Right lobe of liver (tissue), 6 donors: Measurements from ENCODE around the gene P2RY2. TPM values are rescaled to one million over a fixed set of nuclear protein-coding genes. Genes with fewer than 3 reads are reported as not detected.

ENCODE experiments used
- ATAC-seq, 4 donors: fragments of 200-7000 bp; cut with Tn5 transposase; one replicate each; pipeline ENCODE4 v1.9.1; 2020; ENCODE audit warnings: mild to moderate bottlenecking in 4 of 4, moderate library complexity in 4 of 4
- DNase-seq, 3 donors: peaks; one replicate each; pipeline ENCODE4 v3.0.0-alpha.2; 2020
- H3K27ac ChIP-seq, 3 donors: fragments of 200-600 bp; one replicate each; pipeline ENCODE4 v1.8.0; 2022
- H3K27me3 ChIP-seq, 2 donors: fragments of 200-600 bp; one replicate each; pipeline ENCODE4 v1.8.0; 2022
- H3K36me3 ChIP-seq, 4 donors: fragments of 200-600 bp; sonication (generic) in 1 of 4; one replicate each; pipeline versions ENCODE4 v1.5.1 to v1.8.0; 2017 to 2022; ENCODE audit warnings: control low read depth in 1 of 4
- H3K4me1 ChIP-seq, 4 donors: fragments of 200-600 bp; sonication (generic) in 1 of 4; one replicate each; pipeline versions ENCODE4 v1.5.1 to v1.8.0; 2017 to 2022; ENCODE audit warnings: control low read depth in 1 of 4
- H3K4me3 ChIP-seq, 3 donors: fragments of 200-600 bp; one replicate each; pipeline ENCODE4 v1.8.0; 2022
- H3K9me3 ChIP-seq, 4 donors: fragments of 200-600 bp; sonication (generic) in 1 of 4; one replicate each; pipeline versions ENCODE4 v1.5.1 to v1.8.0; 2017 to 2022; ENCODE audit warnings: control low read depth in 1 of 4
- POLR2A ChIP-seq: fragments of 450-650 bp; IDR thresholded peaks from one replicate; pipeline ENCODE4 v1.6.1; 2017; ENCODE audit warnings: antibody characterized with exemption, mild to moderate bottlenecking
- WGBS: methylation state at CpG from one replicate; pipeline ENCODE4 v1.1.6; 2018; ENCODE audit warnings: low coverage, low lambda C conversion rate; ENCODE audit not compliant: insufficient coverage; ENCODE audit errors: missing lambda C conversion rate; 5-methylcytosine and 5-hydroxymethylcytosine counted together
- intact Hi-C, 2 donors: fragments of 100-400 bp; cut with DNase I; formaldehyde crosslinking; loops; one replicate each; pipeline versions ENCODE4 v1.11.2 to v1.14.1; 2022
- total RNA-seq, 6 experiments: library from RNA; depleted of rRNA in 2 of 6; stranded (reverse); fragments of >200 nt in 2 of 6; fragmentation: NEBNext Ultra II Directional in 3 of 6; extraction: Animal tissue kit (Norgen Biotek cat#: 25700) in 3 of 6; gene quantifications; one replicate each; pipeline versions ENCODE4 v1.1.0 to v1.2.4, GENCODE V29; 2016 to 2023
- TF ChIP-seq, protein P1 (sequence below), 4 donors: fragments of 200-600 bp in 3 of 4; fragments of 450-650 bp in 1 of 4; IDR thresholded peaks; one replicate each; pipeline versions ENCODE4 v1.5.1 to v1.8.0; 2016 to 2022; ENCODE audit warnings: antibody characterized with exemption in 4 of 4, mild to moderate bottlenecking in 2 of 4
- donor health status: DM: no; HTN: yes; CAD: no.
- donor health status: DM: no; HTN: no; CAD: no.
- donor health status: DM: no; HTN: no; CAD: no.
- donor health status: DM: no; HTN: yes; CAD: no.
- donor health status: DM: no; HTN: yes; CAD: no.

P2RY2 gene
- total RNA-seq, 6 experiments from 2014 or later: 2.6 to 5.1 (median 3.5) TPM

DNA sequence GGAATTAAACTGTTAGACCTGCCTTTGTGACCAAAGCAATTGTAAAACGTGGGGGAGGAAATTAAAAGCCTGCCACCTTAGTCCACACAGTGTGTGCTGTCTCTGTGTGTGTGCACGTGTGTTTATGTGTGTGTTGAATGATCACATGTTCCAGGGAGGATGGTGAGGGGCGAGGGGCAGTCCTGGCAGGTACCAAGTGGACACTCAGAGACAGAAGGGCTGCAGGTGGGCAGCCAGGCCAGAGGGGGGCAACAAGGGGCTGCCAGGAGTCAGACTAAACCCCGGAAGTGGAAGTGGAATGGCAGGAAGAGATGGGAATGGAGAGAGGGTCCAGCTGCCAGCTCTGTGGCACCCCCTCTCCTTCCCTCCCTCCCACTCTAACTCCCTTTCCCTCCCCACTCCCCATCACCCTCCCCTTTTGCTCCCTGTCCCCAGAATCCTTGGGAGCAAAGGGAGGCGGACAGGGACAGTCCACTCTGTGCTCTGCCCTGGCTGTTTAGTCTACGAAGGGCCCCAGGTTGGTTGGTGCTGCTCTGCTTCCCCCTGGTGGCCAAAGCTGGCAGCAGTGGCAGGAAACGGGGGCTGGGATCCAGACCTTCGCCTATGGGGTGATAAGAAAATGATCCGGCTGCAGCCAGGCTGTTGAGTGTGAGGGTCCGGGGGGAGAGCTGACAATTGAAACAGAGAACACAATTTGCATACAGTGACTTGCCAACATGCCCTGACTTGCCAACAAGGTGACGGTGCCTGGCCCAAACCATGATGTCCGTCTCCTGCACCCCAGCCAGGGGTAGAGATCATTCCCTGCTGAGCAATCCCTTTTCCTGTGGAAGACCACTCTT is 24.4 kb downstream of the P2RY2 start:
- DNase-seq (peak; percentile 74 to 77 (median 76)), ATAC-seq (peak; percentile 92 to 96 (median 94))
- Histone ChIP-seq H3K27ac (no peak overlapping the region), H3K9me3 (no peaks in the 10 kb centered on the region), H3K4me3 (no peak overlapping the region), H3K4me1 (no peaks in the 10 kb centered on the region), H3K36me3 (no peaks in the 10 kb centered on the region), H3K27me3 (no peaks in the 10 kb centered on the region)
- TF ChIP-seq, protein P1, sequence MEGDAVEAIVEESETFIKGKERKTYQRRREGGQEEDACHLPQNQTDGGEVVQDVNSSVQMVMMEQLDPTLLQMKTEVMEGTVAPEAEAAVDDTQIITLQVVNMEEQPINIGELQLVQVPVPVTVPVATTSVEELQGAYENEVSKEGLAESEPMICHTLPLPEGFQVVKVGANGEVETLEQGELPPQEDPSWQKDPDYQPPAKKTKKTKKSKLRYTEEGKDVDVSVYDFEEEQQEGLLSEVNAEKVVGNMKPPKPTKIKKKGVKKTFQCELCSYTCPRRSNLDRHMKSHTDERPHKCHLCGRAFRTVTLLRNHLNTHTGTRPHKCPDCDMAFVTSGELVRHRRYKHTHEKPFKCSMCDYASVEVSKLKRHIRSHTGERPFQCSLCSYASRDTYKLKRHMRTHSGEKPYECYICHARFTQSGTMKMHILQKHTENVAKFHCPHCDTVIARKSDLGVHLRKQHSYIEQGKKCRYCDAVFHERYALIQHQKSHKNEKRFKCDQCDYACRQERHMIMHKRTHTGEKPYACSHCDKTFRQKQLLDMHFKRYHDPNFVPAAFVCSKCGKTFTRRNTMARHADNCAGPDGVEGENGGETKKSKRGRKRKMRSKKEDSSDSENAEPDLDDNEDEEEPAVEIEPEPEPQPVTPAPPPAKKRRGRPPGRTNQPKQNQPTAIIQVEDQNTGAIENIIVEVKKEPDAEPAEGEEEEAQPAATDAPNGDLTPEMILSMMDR (IDR thresholded peaks at IDR 0.05): peak; percentile 84 to 94 (median 85)
- TF ChIP-seq POLR2A: no peak
- WGBS: 8% methylated on average over 7 of the region's 12 CpGs
- intact Hi-C loops: loop anchor here (2.0 to 10.0 kb wide), 2 partner anchors 58 to 408 kb away; no protein-coding TSS in a partner anchor

DNA sequence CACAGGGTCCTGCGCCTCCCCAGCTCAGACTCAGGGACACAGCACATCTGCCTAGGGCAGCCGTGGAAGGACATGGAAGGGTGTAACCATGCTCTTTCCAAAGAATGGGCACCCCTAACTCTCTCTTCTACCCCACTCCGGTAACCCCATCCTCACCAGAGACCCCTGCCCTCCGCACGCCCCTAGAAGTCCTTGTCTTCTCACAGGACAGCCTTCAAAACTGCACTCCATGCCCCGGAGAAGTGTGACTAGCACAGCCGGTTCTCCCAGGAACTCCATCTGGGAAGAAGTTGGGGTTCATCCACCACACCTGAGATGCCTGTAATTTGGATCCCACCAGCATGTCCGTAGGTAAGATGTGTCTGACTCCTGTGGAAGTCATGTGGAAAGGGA is 25.0 kb downstream of the P2RY2 start:
- ATAC-seq: no peak
- H3K27ac ChIP-seq: no peak overlapping the region
- intact Hi-C loops: loop anchor here (2.0 to 10.0 kb wide), 2 partner anchors 58 to 408 kb away; no protein-coding TSS in a partner anchor
- DNase-seq: no peak
- H3K4me1 ChIP-seq: no peaks in the 10 kb centered on the region
- H3K27me3 ChIP-seq: no peaks in the 10 kb centered on the region
- no peak overlapping the region for H3K4me3 ChIP-seq
- 55% methylated on average over 6 of the region's 8 CpGs for WGBS
- TF ChIP-seq, protein P1 (IDR thresholded peaks at IDR 0.05): no peak
- TF ChIP-seq POLR2A: no peak
- no peaks in the 10 kb centered on the region for H3K9me3 ChIP-seq
- no peaks in the 10 kb centered on the region for H3K36me3 ChIP-seq

DNA sequence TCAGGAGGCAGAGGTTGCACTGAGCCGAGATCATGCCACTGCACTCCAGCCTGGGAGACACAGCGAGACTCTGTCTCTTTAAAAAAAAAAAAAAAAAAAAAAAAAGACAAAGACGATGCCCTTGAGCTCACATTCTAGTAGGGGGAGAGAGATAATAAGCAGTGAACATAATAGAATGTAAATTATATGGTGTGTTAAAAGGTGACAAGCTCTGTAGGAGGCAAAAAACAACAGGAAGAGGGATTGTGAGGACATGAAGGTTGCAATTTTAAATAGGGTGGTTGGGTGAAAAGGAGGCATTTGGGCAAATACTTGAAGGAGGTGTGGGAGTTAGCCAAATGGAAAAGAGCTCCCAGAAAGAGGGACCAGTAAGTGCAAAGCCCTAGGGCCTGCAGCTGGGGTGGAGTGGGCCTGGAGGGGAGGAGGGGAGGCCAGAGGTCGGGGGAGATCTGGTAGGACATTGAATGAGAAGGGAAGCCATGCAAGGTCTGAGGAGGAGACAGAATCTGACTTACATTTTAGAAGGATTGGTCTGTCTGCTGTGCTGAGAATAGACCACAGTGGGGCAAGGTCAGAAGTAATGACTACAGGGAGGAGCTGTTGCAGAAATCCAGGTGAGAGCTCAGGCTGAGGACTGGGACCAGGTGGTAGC is 26.6 kb downstream of the P2RY2 start:
- no peak overlapping the region for H3K27ac ChIP-seq
- no peak for ATAC-seq
- H3K27me3 ChIP-seq: no peaks in the 10 kb centered on the region
- 67% methylated on average over 4 of the region's 4 CpGs for WGBS
- TF ChIP-seq POLR2A: no peak
- TF ChIP-seq, protein P1 (IDR thresholded peaks at IDR 0.05): no peak
- H3K4me1 ChIP-seq: no peaks in the 10 kb centered on the region
- no peaks in the 10 kb centered on the region for H3K9me3 ChIP-seq
- intact Hi-C loops: loop anchor here in 1 of 2 donors (10.0 kb wide), 1 partner anchor 410 kb away; no protein-coding TSS in a partner anchor
- peak in 1 of 3 donors; percentile 37 for DNase-seq
- no peak overlapping the region for H3K4me3 ChIP-seq
- no peaks in the 10 kb centered on the region for H3K36me3 ChIP-seq

DNA sequence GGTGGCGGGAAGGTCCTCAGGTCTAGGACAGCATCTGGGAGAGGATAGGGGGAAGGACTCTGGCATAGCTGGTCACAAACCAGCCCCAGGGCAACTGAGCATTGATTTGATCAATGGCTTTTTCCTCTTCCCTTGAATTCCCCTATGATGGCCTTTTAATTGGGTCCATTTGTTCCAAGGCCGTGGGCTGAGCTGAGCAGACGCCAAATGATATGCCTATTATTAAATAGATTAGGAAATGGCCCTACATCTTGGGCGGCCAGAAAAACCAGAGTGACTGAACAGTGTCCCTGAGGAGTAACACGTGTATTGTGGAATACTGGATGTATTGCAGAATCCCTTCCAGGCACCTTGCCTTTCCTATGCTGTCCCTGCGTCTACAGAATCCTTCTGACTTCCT is 27.4 kb downstream of the P2RY2 start:
- intact Hi-C loops: loop anchor here in 1 of 2 donors (10.0 kb wide), 1 partner anchor 411 kb away; no protein-coding TSS in a partner anchor
- Histone ChIP-seq H3K36me3 (no peaks in the 10 kb centered on the region), H3K4me3 (no peak overlapping the region), H3K9me3 (no peaks in the 10 kb centered on the region), H3K27me3 (no peaks in the 10 kb centered on the region), H3K27ac (no peak overlapping the region), H3K4me1 (no peaks in the 10 kb centered on the region)
- no peak for TF ChIP-seq POLR2A
- TF ChIP-seq, protein P1 (IDR thresholded peaks at IDR 0.05): no peak
- no peak for ATAC-seq
- 55% methylated on average over 5 of the region's 6 CpGs for WGBS
- DNase-seq: no peak
